Naive thymus-derived CD8-positive, alpha-beta T cell (primary cell): ENCODE results near the gene INPP5D. TPM values are rescaled to one million over a fixed set of nuclear protein-coding genes. Genes with fewer than 3 reads are reported as not detected.
"Not testable (repeated sequence)": the region's sequence is repeated elsewhere in the genome, so short reads cannot be mapped to it uniquely, and the experiment has no call there.

Source experiments
- ATAC-seq, 2 donors: fragments of 150-1000 bp; cut with Tn5 transposase in 1 of 2; sonication (Bioruptor Pico), chemical (Tn5 transposase) in 1 of 2; 1 replicate in 1 of 2; 2 replicates in 1 of 2; pipeline ENCODE4 v1.10.0; 2021; ENCODE audit warnings: mild to moderate bottlenecking in 2 of 2, moderate library complexity in 2 of 2
- POLR2A ChIA-PET: fragments of 350-600 bp; sonication (Branson Sonifier 250); formaldehyde crosslinking; loops from one replicate; lab custom pipeline; 2021; ENCODE audit warnings: antibody characterized with exemption; lab: Charles Lee
- DNase-seq, 10 donors: peaks; one replicate each; pipeline versions ENCODE4 v3.0.0 to v3.0.0-alpha.2; 2020 to 2022
- H3K27ac Mint-ChIP-seq, 10 donors: one replicate each; pipeline ENCODE4 v1.8.0; 2020 to 2022; ENCODE audit warnings: mild to moderate bottlenecking in 10 of 10, mixed read lengths in 10 of 10, moderate library complexity in 4 of 10, inconsistent platforms in 1 of 10
- H3K27me3 Mint-ChIP-seq, 5 donors: one replicate each; pipeline ENCODE4 v1.8.0; 2021 to 2022; ENCODE audit warnings: mixed read lengths in 5 of 5
- H3K36me3 Mint-ChIP-seq, 3 donors: one replicate each; pipeline ENCODE4 v1.8.0; 2020 to 2022; ENCODE audit warnings: mixed read lengths in 3 of 3, mild to moderate bottlenecking in 2 of 3, inconsistent platforms in 1 of 3
- H3K4me1 Mint-ChIP-seq, 4 donors: one replicate each; pipeline ENCODE4 v1.8.0; 2021 to 2022; ENCODE audit warnings: mixed read lengths in 4 of 4
- H3K4me3 Mint-ChIP-seq, 10 donors: one replicate each; pipeline ENCODE4 v1.8.0; 2020 to 2022; ENCODE audit warnings: mild to moderate bottlenecking in 10 of 10, mixed read lengths in 10 of 10, moderate library complexity in 6 of 10, inconsistent platforms in 1 of 10
- H3K9me3 Mint-ChIP-seq, 9 donors: one replicate each; pipeline ENCODE4 v1.8.0; 2020 to 2022; ENCODE audit warnings: mixed read lengths in 9 of 9, mild to moderate bottlenecking in 3 of 9, inconsistent platforms in 1 of 9, moderate library complexity in 1 of 9
- polyA plus RNA-seq, 3 donors: library from polyadenylated mRNA; unstranded; fragments of 300-500 nt; fragmentation: Illumina TruSeq; gene quantifications; one replicate each; pipeline ENCODE4 v1.2.3, GENCODE V29; 2021
- total RNA-seq, 8 experiments: library from RNA in 2 of 8; stranded (reverse) in 2 of 8; gene quantifications; one replicate each; pipeline ENCODE4 v1.2.3 and lab custom pipeline; 2021 to 2026

The INPP5D gene
- total and polyA plus RNA-seq, 5 experiments from 2014 or later: 36.4 to 124 (median 88.3) TPM

GRCh38 chr2:233141901-233142300 lies 81.8 kb downstream of the INPP5D start:
- peaks cover 33 to 48% (median 42%) of the 10 kb centered on the region in 4 donors for H3K4me1 Mint-ChIP-seq
- H3K36me3 Mint-ChIP-seq: peaks cover 0 to 87% (median 19%) of the 10 kb centered on the region in 3 donors
- POLR2A ChIA-PET: no interaction called here
- peak overlapping the region in 9 of 10 donors; percentile 56 to 84 (median 78) for H3K27ac Mint-ChIP-seq
- ATAC-seq (peak; percentile 39 to 66), DNase-seq (peak in 1 of 10 donors; percentile 9)
- H3K27me3 Mint-ChIP-seq: no peaks in the 10 kb centered on the region
- H3K9me3 Mint-ChIP-seq: no peaks in the 10 kb centered on the region
- peak overlapping the region in 7 of 10 donors; percentile 11 to 68 (median 35) for H3K4me3 Mint-ChIP-seq

GRCh38 chr2:233142355-233142897 lies 82.3 kb downstream of the INPP5D start:
- Mint-ChIP-seq H3K27ac (peak overlapping the region; percentile 56 to 84 (median 78)), H3K9me3 (no peaks in the 10 kb centered on the region), H3K4me3 (peak overlapping the region in 9 of 10 donors; percentile 18 to 68 (median 45)), H3K27me3 (no peaks in the 10 kb centered on the region), H3K4me1 (peaks cover 33 to 48% (median 42%) of the 10 kb centered on the region in 4 donors), H3K36me3 (peaks cover 0 to 89% (median 20%) of the 10 kb centered on the region in 3 donors)
- DNase-seq (peak in 4 of 10 donors; percentile 8 to 28 (median 13)), ATAC-seq (peak; percentile 58 to 62)
- POLR2A ChIA-PET: interaction anchor here (1.3 kb wide), 1 partner anchor 82 kb away, joined by 3 read pairs; the partner anchor contains the start of gene INPP5D

- ATAC-seq (no peak), DNase-seq (no peak)
- POLR2A ChIA-PET: interaction anchor here (1.3 kb wide), 1 partner anchor 83 kb away, joined by 3 read pairs; the partner anchor contains the start of gene INPP5D
- peak overlapping the region in 1 of 10 donors; percentile 34 for H3K4me3 Mint-ChIP-seq
- no peaks in the 10 kb centered on the region for H3K27me3 Mint-ChIP-seq
- H3K36me3 Mint-ChIP-seq: peaks cover 5 to 94% (median 20%) of the 10 kb centered on the region in 3 donors
- peak overlapping the region in 9 of 10 donors; percentile 65 to 94 (median 76) for H3K27ac Mint-ChIP-seq
- H3K4me1 Mint-ChIP-seq: peaks cover 35 to 48% (median 42%) of the 10 kb centered on the region in 4 donors
- no peaks in the 10 kb centered on the region for H3K9me3 Mint-ChIP-seq
Observed at GRCh38 chr2:233143700-233144331, 83.7 kb downstream of the INPP5D start.

- peaks cover 31 to 39% (median 37%) of the 10 kb centered on the region in 4 donors for H3K4me1 Mint-ChIP-seq
- peaks cover 5 to 95% (median 21%) of the 10 kb centered on the region in 3 donors for H3K36me3 Mint-ChIP-seq
- POLR2A ChIA-PET: no interaction called here
- DNase-seq (no peak), ATAC-seq (no peak)
- no peaks in the 10 kb centered on the region for H3K9me3 Mint-ChIP-seq
- H3K27ac Mint-ChIP-seq: peak overlapping the region in 2 of 10 donors; percentile 39 to 77
- H3K27me3 Mint-ChIP-seq: no peaks in the 10 kb centered on the region
- no peak overlapping the region for H3K4me3 Mint-ChIP-seq
Observed at GRCh38 chr2:233145726-233146125, 85.6 kb downstream of the INPP5D start.

- no peak for DNase-seq
- H3K4me1 Mint-ChIP-seq: peaks cover 26 to 37% (median 34%) of the 10 kb centered on the region in 4 donors
- POLR2A ChIA-PET: no interaction called here
- H3K27me3 Mint-ChIP-seq: no peaks in the 10 kb centered on the region
- H3K9me3 Mint-ChIP-seq: no peaks in the 10 kb centered on the region
- H3K27ac Mint-ChIP-seq: no peak overlapping the region
- H3K4me3 Mint-ChIP-seq: no peak overlapping the region
- no peak for ATAC-seq
- H3K36me3 Mint-ChIP-seq: peaks cover 5 to 94% (median 22%) of the 10 kb centered on the region in 3 donors
Observed at GRCh38 chr2:233146194-233146593, 86.1 kb downstream of the INPP5D start.

- POLR2A ChIA-PET: no interaction called here
- no peak overlapping the region for H3K4me3 Mint-ChIP-seq
Observed at GRCh38 chr2:233147136-233147828, 87.1 kb downstream of the INPP5D start.

GRCh38 chr2:233147829-233148167 lies 87.7 kb downstream of the INPP5D start:
- Mint-ChIP-seq H3K9me3 (no peaks in the 10 kb centered on the region), H3K27ac (peak overlapping the region in 3 of 10 donors; percentile 2 to 38 (median 35)), H3K4me1 (peaks cover 10 to 27% (median 19%) of the 10 kb centered on the region in 4 donors), H3K27me3 (no peaks in the 10 kb centered on the region), H3K4me3 (no peak overlapping the region), H3K36me3 (peaks cover 10 to 96% (median 27%) of the 10 kb centered on the region in 3 donors)
- ATAC-seq: no peak
- POLR2A ChIA-PET: no interaction called here
- no peak for DNase-seq

More at GRCh38 chr2:233147136-233147828, 87.1 kb downstream of the INPP5D start:
- Mint-ChIP-seq H3K9me3 (no peaks in the 10 kb centered on the region), H3K27ac (peak overlapping the region in 1 of 10 donors; percentile 53), H3K4me1 (peaks cover 16 to 30% (median 24%) of the 10 kb centered on the region in 4 donors), H3K36me3 (peaks cover 10 to 95% (median 27%) of the 10 kb centered on the region in 3 donors), H3K27me3 (no peaks in the 10 kb centered on the region)
- DNase-seq (no peak), ATAC-seq (no peak)

GRCh38 chr2:233148354-233148753 lies 88.2 kb downstream of the INPP5D start:
- ATAC-seq (no peak), DNase-seq (no peak)
- H3K27me3 Mint-ChIP-seq: no peaks in the 10 kb centered on the region

GRCh38 chr2:233152541-233152940 lies 92.4 kb downstream of the INPP5D start:
- Mint-ChIP-seq H3K4me1 (peaks cover 0 to 13% (median 6%) of the 10 kb centered on the region in 4 donors), H3K27ac (peak overlapping the region in 4 of 10 donors; percentile 12 to 64 (median 44)), H3K9me3 (no peaks in the 10 kb centered on the region), H3K27me3 (no peaks in the 10 kb centered on the region), H3K36me3 (peaks cover 10 to 95% (median 38%) of the 10 kb centered on the region in 3 donors), H3K4me3 (no peak overlapping the region)
- POLR2A ChIA-PET: no interaction called here
- ATAC-seq: no peak
- DNase-seq: no peak

More at GRCh38 chr2:233148354-233148753, 88.2 kb downstream of the INPP5D start:
- peaks cover 10 to 97% (median 25%) of the 10 kb centered on the region in 3 donors for H3K36me3 Mint-ChIP-seq
- no peak overlapping the region for H3K4me3 Mint-ChIP-seq
- POLR2A ChIA-PET: no interaction called here
- peak overlapping the region in 5 of 10 donors; percentile 2 to 38 (median 8) for H3K27ac Mint-ChIP-seq
- peaks cover 6 to 23% (median 15%) of the 10 kb centered on the region in 4 donors for H3K4me1 Mint-ChIP-seq
- no peaks in the 10 kb centered on the region for H3K9me3 Mint-ChIP-seq

GRCh38 chr2:233153146-233153798 lies 93.1 kb downstream of the INPP5D start:
- Mint-ChIP-seq H3K27ac (peak overlapping the region in 5 of 10 donors; percentile 17 to 64 (median 34)), H3K4me1 (peaks cover 0 to 11% (median 6%) of the 10 kb centered on the region in 4 donors), H3K36me3 (peaks cover 6 to 95% (median 38%) of the 10 kb centered on the region in 3 donors), H3K4me3 (no peak overlapping the region), H3K9me3 (no peaks in the 10 kb centered on the region), H3K27me3 (no peaks in the 10 kb centered on the region)
- DNase-seq: no peak
- POLR2A ChIA-PET: no interaction called here
- no peak for ATAC-seq

- peaks cover 0 to 8% (median 5%) of the 10 kb centered on the region in 4 donors for H3K4me1 Mint-ChIP-seq
- peaks cover 5 to 95% (median 40%) of the 10 kb centered on the region in 3 donors for H3K36me3 Mint-ChIP-seq
- no peak overlapping the region for H3K4me3 Mint-ChIP-seq
- no peaks in the 10 kb centered on the region for H3K9me3 Mint-ChIP-seq
- no peak for DNase-seq
- peak overlapping the region in 5 of 10 donors; percentile 21 to 89 (median 62) for H3K27ac Mint-ChIP-seq
- H3K27me3 Mint-ChIP-seq: no peaks in the 10 kb centered on the region
- ATAC-seq: no peak
- POLR2A ChIA-PET: no interaction called here
Observed at GRCh38 chr2:233156001-233156400, 95.9 kb downstream of the INPP5D start.

GRCh38 chr2:233156461-233156860 lies 96.3 kb downstream of the INPP5D start:
- H3K9me3 Mint-ChIP-seq, H3K27me3 Mint-ChIP-seq, ATAC-seq, POLR2A ChIA-PET, H3K4me1 Mint-ChIP-seq, H3K4me3 Mint-ChIP-seq, DNase-seq: not testable (repeated sequence)
- H3K27ac Mint-ChIP-seq: peak overlapping the region in 8 of 10 donors; percentile 20 to 80 (median 48)
- H3K36me3 Mint-ChIP-seq: peaks cover 4 to 97% (median 45%) of the 10 kb centered on the region in 3 donors
